ENCODE results near the gene BROX.

DNA sequence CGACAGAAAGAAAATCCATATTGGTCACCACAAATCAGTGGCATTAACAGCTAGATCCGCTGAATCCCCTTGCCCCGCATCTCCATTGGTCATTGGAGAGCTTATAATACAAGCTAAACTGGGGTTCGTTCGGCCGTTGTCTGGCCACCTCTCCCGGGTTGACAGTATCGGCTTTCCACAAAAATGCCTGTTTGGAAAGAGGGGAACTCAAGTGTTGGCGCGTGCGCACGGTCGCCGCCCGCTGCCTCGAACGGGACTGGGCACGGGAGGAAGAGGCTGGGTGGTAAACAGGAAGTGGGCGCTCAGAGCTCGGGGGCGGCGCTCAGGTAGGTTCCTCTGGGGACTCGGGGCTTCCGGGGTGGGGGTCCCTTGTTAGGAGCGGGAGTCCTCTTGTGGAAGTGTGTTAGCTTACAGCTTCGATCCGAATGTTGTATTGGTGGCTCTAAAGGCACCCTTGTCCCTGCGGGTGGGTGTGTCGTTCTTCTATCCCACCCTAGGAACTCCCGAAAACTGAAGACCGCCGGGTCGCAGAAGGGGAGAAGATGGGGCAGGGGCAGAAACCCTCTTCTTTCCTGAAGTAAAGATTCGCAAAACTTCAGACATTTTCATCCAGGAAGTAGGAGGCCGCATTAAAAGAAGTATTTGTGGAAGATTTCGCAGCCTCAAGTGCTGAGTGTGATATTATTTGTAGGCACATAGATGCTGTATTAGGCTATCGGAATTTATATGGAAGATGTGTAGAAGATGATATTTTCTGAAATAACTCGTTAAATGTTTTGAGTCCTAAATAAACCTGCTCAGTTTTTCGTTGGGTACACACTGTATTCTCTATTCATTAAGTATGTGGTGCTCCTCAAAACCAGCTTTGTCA is 962 bp downstream of the BROX start:
- TF ChIP-seq ELF1 (IDR thresholded peaks at IDR 0.05) (peak; percentile 89), SIN3A (IDR thresholded peaks at IDR 0.05; ENCODE audit: borderline replicate concordance, low read depth, low read length) (peak; percentile 82; the same call in 1 of the 2 replicates), SMC3 (IDR thresholded peaks at IDR 0.05; ENCODE audit: low read depth, low read length) (no peak), FOXJ3 (CRISPR knock-in tag; IDR thresholded peaks at IDR 0.05) (peak; percentile 79)
- TF ChIP-seq, protein P1, sequence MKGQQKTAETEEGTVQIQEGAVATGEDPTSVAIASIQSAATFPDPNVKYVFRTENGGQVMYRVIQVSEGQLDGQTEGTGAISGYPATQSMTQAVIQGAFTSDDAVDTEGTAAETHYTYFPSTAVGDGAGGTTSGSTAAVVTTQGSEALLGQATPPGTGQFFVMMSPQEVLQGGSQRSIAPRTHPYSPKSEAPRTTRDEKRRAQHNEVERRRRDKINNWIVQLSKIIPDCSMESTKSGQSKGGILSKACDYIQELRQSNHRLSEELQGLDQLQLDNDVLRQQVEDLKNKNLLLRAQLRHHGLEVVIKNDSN (IDR thresholded peaks at IDR 0.05; ENCODE audit: borderline replicate concordance, low read depth): no peak; the same call in 1 of the 2 replicates
- TF ChIP-seq, protein P2, sequence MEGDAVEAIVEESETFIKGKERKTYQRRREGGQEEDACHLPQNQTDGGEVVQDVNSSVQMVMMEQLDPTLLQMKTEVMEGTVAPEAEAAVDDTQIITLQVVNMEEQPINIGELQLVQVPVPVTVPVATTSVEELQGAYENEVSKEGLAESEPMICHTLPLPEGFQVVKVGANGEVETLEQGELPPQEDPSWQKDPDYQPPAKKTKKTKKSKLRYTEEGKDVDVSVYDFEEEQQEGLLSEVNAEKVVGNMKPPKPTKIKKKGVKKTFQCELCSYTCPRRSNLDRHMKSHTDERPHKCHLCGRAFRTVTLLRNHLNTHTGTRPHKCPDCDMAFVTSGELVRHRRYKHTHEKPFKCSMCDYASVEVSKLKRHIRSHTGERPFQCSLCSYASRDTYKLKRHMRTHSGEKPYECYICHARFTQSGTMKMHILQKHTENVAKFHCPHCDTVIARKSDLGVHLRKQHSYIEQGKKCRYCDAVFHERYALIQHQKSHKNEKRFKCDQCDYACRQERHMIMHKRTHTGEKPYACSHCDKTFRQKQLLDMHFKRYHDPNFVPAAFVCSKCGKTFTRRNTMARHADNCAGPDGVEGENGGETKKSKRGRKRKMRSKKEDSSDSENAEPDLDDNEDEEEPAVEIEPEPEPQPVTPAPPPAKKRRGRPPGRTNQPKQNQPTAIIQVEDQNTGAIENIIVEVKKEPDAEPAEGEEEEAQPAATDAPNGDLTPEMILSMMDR (IDR thresholded peaks at IDR 0.05): no peak
- TF ChIP-seq, protein P3, sequence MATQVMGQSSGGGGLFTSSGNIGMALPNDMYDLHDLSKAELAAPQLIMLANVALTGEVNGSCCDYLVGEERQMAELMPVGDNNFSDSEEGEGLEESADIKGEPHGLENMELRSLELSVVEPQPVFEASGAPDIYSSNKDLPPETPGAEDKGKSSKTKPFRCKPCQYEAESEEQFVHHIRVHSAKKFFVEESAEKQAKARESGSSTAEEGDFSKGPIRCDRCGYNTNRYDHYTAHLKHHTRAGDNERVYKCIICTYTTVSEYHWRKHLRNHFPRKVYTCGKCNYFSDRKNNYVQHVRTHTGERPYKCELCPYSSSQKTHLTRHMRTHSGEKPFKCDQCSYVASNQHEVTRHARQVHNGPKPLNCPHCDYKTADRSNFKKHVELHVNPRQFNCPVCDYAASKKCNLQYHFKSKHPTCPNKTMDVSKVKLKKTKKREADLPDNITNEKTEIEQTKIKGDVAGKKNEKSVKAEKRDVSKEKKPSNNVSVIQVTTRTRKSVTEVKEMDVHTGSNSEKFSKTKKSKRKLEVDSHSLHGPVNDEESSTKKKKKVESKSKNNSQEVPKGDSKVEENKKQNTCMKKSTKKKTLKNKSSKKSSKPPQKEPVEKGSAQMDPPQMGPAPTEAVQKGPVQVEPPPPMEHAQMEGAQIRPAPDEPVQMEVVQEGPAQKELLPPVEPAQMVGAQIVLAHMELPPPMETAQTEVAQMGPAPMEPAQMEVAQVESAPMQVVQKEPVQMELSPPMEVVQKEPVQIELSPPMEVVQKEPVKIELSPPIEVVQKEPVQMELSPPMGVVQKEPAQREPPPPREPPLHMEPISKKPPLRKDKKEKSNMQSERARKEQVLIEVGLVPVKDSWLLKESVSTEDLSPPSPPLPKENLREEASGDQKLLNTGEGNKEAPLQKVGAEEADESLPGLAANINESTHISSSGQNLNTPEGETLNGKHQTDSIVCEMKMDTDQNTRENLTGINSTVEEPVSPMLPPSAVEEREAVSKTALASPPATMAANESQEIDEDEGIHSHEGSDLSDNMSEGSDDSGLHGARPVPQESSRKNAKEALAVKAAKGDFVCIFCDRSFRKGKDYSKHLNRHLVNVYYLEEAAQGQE (IDR thresholded peaks at IDR 0.05; ENCODE audit: low read depth, low read length): no peak

All from SK-N-SH (cell line).